ENCODE results near the gene ZBTB17. TPM values are rescaled to one million over a fixed set of nuclear protein-coding genes. Genes with fewer than 3 reads are reported as not detected.

Gene ZBTB17
- total RNA-seq, 2 experiments from 2014 or later = 52.9 to 53.4 TPM

DNA sequence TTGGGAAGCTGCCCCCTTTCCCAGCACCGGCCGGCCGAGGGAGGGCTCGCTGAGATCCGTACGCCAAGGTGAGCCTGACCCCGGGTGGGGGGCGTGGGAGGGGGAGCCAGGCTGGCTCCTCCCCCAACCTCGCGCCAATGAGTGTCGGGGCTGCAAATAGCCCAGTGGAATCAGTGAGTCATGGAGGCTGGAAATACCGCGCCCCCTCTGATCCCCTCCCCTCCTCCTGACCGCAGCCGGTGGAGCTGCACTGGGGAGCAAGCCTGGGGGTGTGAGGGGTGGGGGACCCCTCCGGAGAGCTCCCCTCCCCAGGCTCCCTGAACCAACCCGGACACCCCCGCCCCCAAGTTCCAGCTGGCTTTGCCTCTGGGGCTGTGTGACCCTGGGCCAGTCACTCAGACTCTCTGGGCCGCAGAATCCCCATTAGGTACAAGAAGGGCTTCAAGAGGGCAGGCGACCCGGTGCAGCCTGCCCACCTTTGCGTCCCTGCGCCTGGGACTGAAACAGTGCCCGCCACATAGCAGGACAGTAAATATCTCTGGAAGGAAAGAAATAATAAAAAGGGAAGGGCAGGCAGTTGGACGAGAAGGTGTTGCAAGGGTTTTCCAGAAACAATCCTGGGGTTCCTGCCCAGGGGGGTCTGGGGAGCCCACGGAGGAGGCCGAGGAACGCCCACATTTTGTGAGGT lies 37.5 kb upstream of the ZBTB17 start:
- no TSS peak for BruUV-seq (replicated peaks)
- intact Hi-C loops (cut with micrococcal nuclease; ENCODE audit: unreplicated experiment) = no loop called here
- Histone ChIP-seq H3K4me1 (ENCODE audit: insufficient read depth, low read length, poor library complexity, severe bottlenecking) (peaks cover 21% of the 10 kb centered on the region), H3K9me3 (ENCODE audit: low read length) (no peaks in the 10 kb centered on the region), H3K4me2 (ENCODE audit: low read length) (peak overlapping the region; percentile 49), H3K27ac (ENCODE audit: low read depth, low read length, poor library complexity, severe bottlenecking) (no peak overlapping the region), H3K36me3 (ENCODE audit: insufficient read depth, low read length) (no peaks in the 10 kb centered on the region), H3K9me2 (ENCODE audit: insufficient read depth, low read length) (no peaks in the 10 kb centered on the region), H3K4me3 (ENCODE audit: low read depth, low read length, poor library complexity, severe bottlenecking) (peak overlapping the region; percentile 35), H3K79me2 (ENCODE audit: insufficient read depth, low read depth, low read length) (no peaks in the 10 kb centered on the region), H2AFZ (ENCODE audit: low read length) (peak overlapping the region; percentile 79), H4K20me1 (ENCODE audit: insufficient read depth, low read length) (no peaks in the 10 kb centered on the region)
- DNase-seq (ENCODE audit: low spot score) = no peak
- CTCF ChIA-PET (ENCODE audit: unreplicated experiment) = no interaction called here
- no peak for TF ChIP-seq EZH2phosphoT487 (IDR thresholded peaks at IDR 0.05; ENCODE audit: borderline replicate concordance, low read depth, low read length)
- TF ChIP-seq, protein P1, sequence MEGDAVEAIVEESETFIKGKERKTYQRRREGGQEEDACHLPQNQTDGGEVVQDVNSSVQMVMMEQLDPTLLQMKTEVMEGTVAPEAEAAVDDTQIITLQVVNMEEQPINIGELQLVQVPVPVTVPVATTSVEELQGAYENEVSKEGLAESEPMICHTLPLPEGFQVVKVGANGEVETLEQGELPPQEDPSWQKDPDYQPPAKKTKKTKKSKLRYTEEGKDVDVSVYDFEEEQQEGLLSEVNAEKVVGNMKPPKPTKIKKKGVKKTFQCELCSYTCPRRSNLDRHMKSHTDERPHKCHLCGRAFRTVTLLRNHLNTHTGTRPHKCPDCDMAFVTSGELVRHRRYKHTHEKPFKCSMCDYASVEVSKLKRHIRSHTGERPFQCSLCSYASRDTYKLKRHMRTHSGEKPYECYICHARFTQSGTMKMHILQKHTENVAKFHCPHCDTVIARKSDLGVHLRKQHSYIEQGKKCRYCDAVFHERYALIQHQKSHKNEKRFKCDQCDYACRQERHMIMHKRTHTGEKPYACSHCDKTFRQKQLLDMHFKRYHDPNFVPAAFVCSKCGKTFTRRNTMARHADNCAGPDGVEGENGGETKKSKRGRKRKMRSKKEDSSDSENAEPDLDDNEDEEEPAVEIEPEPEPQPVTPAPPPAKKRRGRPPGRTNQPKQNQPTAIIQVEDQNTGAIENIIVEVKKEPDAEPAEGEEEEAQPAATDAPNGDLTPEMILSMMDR (conservative IDR thresholded peaks at IDR 0.05; ENCODE audit: low read length) = no peak
- POLR2A ChIA-PET = interaction anchor here (0.7 to 1.0 kb wide), 2 partner anchors 33 to 104 kb away, joined by 3 to 4 read pairs; no protein-coding TSS in a partner anchor

DNA sequence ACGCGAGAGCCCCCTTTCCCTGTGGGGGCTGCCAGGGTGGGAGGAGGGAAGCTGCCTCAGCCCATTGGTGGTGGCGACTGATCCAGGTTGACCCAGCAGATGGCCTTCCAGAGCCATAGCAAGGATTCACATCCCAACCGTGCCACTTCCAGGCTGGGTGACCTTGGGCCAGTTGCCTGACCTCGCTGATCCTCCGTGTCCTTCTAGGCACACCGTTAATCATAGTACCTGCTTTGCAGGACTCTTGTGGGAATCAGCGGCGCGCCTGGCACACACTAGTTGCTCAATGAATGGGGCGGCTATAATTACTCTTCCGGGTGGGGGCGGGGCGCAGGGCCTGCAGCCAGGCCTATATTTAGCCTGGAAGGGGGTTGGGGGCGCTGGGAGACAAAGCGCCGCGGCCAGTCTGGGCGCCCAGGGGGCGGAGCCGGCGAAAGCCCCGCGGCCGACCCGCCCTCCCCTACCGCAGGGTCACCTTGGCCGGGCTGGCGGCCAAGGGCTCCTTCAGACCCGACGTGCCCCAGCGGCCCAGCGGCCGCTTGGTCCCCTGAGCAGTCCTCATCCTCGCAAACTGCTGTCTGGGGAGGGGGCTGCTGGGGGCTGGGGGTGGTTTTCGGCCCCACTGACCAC lies 36.8 kb upstream of the ZBTB17 start:
- peak overlapping the region; percentile 35 for H3K4me3 ChIP-seq (ENCODE audit: low read depth, low read length, poor library complexity, severe bottlenecking)
- H2AFZ ChIP-seq (ENCODE audit: low read length) = peak overlapping the region; percentile 79
- H3K9me2 ChIP-seq (ENCODE audit: insufficient read depth, low read length) = no peaks in the 10 kb centered on the region
- DNase-seq (ENCODE audit: low spot score) = peak; percentile 34
- TF ChIP-seq, protein P1 (conservative IDR thresholded peaks at IDR 0.05; ENCODE audit: low read length) = no peak
- no peak for TF ChIP-seq EZH2phosphoT487 (IDR thresholded peaks at IDR 0.05; ENCODE audit: borderline replicate concordance, low read depth, low read length)
- H3K79me2 ChIP-seq (ENCODE audit: insufficient read depth, low read depth, low read length) = no peaks in the 10 kb centered on the region
- ChIA-PET POLR2A (interaction anchor here (0.7 to 1.0 kb wide), 2 partner anchors 33 to 105 kb away, joined by 3 to 4 read pairs; no protein-coding TSS in a partner anchor), CTCF (ENCODE audit: unreplicated experiment) (no interaction called here)
- H3K4me2 ChIP-seq (ENCODE audit: low read length) = peak overlapping the region; percentile 49
- intact Hi-C loops (cut with micrococcal nuclease; ENCODE audit: unreplicated experiment) = no loop called here
- H3K36me3 ChIP-seq (ENCODE audit: insufficient read depth, low read length) = no peaks in the 10 kb centered on the region
- no peak overlapping the region for H3K27ac ChIP-seq (ENCODE audit: low read depth, low read length, poor library complexity, severe bottlenecking)
- H4K20me1 ChIP-seq (ENCODE audit: insufficient read depth, low read length) = no peaks in the 10 kb centered on the region
- no TSS peak for BruUV-seq (replicated peaks)
- no peaks in the 10 kb centered on the region for H3K9me3 ChIP-seq (ENCODE audit: low read length)
- peaks cover 21% of the 10 kb centered on the region for H3K4me1 ChIP-seq (ENCODE audit: insufficient read depth, low read length, poor library complexity, severe bottlenecking)

Measured in OCI-LY7 (cell line).